NCI-H1436 treated with DMSO at 0.1 percent for 48 hours (cell line): ENCODE measurements around the gene POU3F1.

ENCODE experiments used
- DNase-seq: peaks from one replicate; lab custom pipeline; 2025; lab: John Stamatoyannopoulos, UW

Gene POU3F1

GRCh38 chr1:38046333-38046883 is at the start of gene POU3F1:
Gene POU3F1 (minus strand): TSS chr1:38046793. CDS start chr1:38046743, 50 bp downstream.
- DNase-seq, result no peak

- DNase-seq, result no peak
These were observed 48.9 kb upstream of the POU3F1 start for GRCh38 chr1:38095454-38095931.

- no peak for DNase-seq
These were observed 48.2 kb upstream of the POU3F1 start for GRCh38 chr1:38094711-38095290.

- no peak for DNase-seq
These were observed 47.3 kb upstream of the POU3F1 start for GRCh38 chr1:38093569-38094520.

- no peak for DNase-seq
These were observed 45.7 kb upstream of the POU3F1 start for GRCh38 chr1:38092256-38092655.

- DNase-seq, result no peak
These were observed 44.2 kb upstream of the POU3F1 start for GRCh38 chr1:38090796-38091195.

- no peak for DNase-seq
These were observed 43.2 kb upstream of the POU3F1 start for GRCh38 chr1:38089712-38090360.

- DNase-seq, result no peak
These were observed 42.2 kb upstream of the POU3F1 start for GRCh38 chr1:38088791-38089190.

GRCh38 chr1:38088366-38088765 is 41.8 kb upstream of the POU3F1 start:
- no peak for DNase-seq

- DNase-seq, result no peak
These were observed 41.1 kb upstream of the POU3F1 start for GRCh38 chr1:38087676-38088075.

- DNase-seq, result no peak
These were observed 39.2 kb upstream of the POU3F1 start for GRCh38 chr1:38085666-38086330.

- DNase-seq, result no peak
These were observed 38.1 kb upstream of the POU3F1 start for GRCh38 chr1:38084700-38085099.

- DNase-seq, result no peak
These were observed 37.5 kb upstream of the POU3F1 start for GRCh38 chr1:38084113-38084512.

GRCh38 chr1:38083541-38083940 is 36.9 kb upstream of the POU3F1 start:
- DNase-seq, result no peak

- DNase-seq, result no peak
These were observed 36.2 kb upstream of the POU3F1 start for GRCh38 chr1:38082769-38083263.

GRCh38 chr1:38079019-38079418 is 32.4 kb upstream of the POU3F1 start:
- no peak for DNase-seq

GRCh38 chr1:38077523-38078147 is 31.0 kb upstream of the POU3F1 start:
- DNase-seq, result no peak

GRCh38 chr1:38076455-38076854 is 29.9 kb upstream of the POU3F1 start:
- no peak for DNase-seq

GRCh38 chr1:38076038-38076437 is 29.4 kb upstream of the POU3F1 start:
- DNase-seq, result no peak

GRCh38 chr1:38075191-38075590 is 28.6 kb upstream of the POU3F1 start:
- no peak for DNase-seq

- no peak for DNase-seq
These were observed 27.7 kb upstream of the POU3F1 start for GRCh38 chr1:38074302-38074677.
